Osteoblast (primary cell): ENCODE data around the gene HSD17B14. TPM values are rescaled to one million over a fixed set of nuclear protein-coding genes. Genes with fewer than 3 reads are reported as not detected.
"Not testable (repeated sequence)": the region's sequence is repeated elsewhere in the genome, so short reads cannot be mapped to it uniquely, and the experiment has no call there.

Experiments
- DNase-seq: peaks from one replicate; pipeline ENCODE4 v3.0.0; 2011; ENCODE audit warnings: low spot score, mixed read lengths; ENCODE audit not compliant: insufficient read length; ENCODE audit errors: missing footprints
- H2AFZ ChIP-seq: 2 replicates; pipeline ENCODE4 v1.6.0; 2011; ENCODE audit warnings: mild to moderate bottlenecking, low read length
- H3K27ac ChIP-seq: 2 replicates; pipeline ENCODE4 v1.5.1; 2011; ENCODE audit warnings: mild to moderate bottlenecking, low read depth, low read length, moderate library complexity
- H3K27me3 ChIP-seq: 2 replicates; pipeline ENCODE4 v1.6.0; 2012; ENCODE audit warnings: mild to moderate bottlenecking, control low read depth, inconsistent platforms, low read length, moderate library complexity; ENCODE audit not compliant: insufficient read depth
- H3K36me3 ChIP-seq: 2 replicates; pipeline ENCODE4 v1.5.1; 2011; ENCODE audit warnings: mild to moderate bottlenecking, low read length, control low read depth, moderate library complexity; ENCODE audit not compliant: insufficient read depth
- H3K4me1 ChIP-seq: 2 replicates; pipeline ENCODE4 v1.5.1; 2011; ENCODE audit warnings: mild to moderate bottlenecking, low read length, control low read depth, moderate library complexity; ENCODE audit not compliant: insufficient read depth
- H3K4me2 ChIP-seq: 2 replicates; pipeline ENCODE4 v1.6.0; 2011; ENCODE audit warnings: mild to moderate bottlenecking, low read length; ENCODE audit not compliant: insufficient read depth
- H3K4me3 ChIP-seq: fragments of 200-600 bp; sonication (generic); 3 replicates; pipeline ENCODE4 v1.5.1; 2012; ENCODE audit warnings: mild to moderate bottlenecking, low read length, inconsistent platforms; ENCODE audit not compliant: insufficient read depth
- H3K79me2 ChIP-seq: 2 replicates; pipeline ENCODE4 v1.6.0; 2012; ENCODE audit warnings: mild to moderate bottlenecking, low read length, control low read depth, inconsistent platforms; ENCODE audit not compliant: insufficient read depth
- H3K9me3 ChIP-seq: 2 replicates; pipeline ENCODE4 v1.5.1; 2011; ENCODE audit warnings: low read depth, low read length, control low read depth
- H4K20me1 ChIP-seq: 2 replicates; pipeline ENCODE4 v1.6.0; 2012; ENCODE audit warnings: mild to moderate bottlenecking, low read length, control low read depth; ENCODE audit not compliant: insufficient read depth
- total RNA-seq: library from RNA; depleted of rRNA; stranded (reverse); fragments of >200 nt; gene quantifications from 2 replicates; pipeline ENCODE4 v1.2.3, GENCODE V29; 2012
- TF ChIP-seq, protein P1 (sequence below): IDR thresholded peaks from 2 replicates; pipeline ENCODE4 v1.5.1; 2011; ENCODE audit warnings: mild to moderate bottlenecking, low read depth, low read length, moderate library complexity; ENCODE audit errors: extremely low read depth

The HSD17B14 gene
- total RNA-seq, 1 donor = 1.8 TPM

DNA sequence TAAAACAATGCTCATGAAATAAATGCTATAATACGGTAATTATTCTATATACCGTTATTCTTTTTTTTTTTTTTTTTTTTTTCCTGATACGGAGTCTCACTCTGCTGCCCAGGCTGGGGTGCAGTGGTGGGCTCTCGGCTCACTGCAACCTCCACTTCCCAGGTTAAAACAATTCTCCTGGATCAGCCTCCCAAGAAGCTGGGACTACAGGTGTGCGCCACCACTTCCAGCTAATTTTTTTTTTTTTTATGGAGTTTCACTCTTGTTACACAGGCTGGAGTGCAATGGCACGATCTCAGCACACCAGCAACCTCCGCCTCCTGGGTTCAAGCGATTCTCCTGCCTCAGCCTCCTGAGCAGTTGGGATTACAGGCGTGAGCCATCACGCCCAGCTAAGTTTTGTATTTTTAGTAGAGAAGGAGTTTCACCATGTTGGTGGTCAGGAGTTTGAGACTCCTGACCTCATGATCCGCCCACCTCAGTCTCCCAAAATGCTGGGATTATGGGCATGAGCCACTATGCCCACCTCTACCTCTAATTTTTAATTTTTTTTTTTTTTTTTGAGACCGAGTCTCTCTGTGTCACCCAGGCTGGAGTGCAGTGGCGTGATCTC lies 42.8 kb upstream of the HSD17B14 start:
- H3K4me2 ChIP-seq = no peak overlapping the region
- H3K36me3 ChIP-seq = peaks cover 36% of the 10 kb centered on the region
- no peaks in the 10 kb centered on the region for H3K9me3 ChIP-seq
- H3K79me2 ChIP-seq = peaks cover 24% of the 10 kb centered on the region
- no peak overlapping the region for H2AFZ ChIP-seq
- no peaks in the 10 kb centered on the region for H3K27me3 ChIP-seq
- H3K4me1 ChIP-seq = peaks cover 19% of the 10 kb centered on the region
- H4K20me1 ChIP-seq = peaks cover 35% of the 10 kb centered on the region
- H3K27ac ChIP-seq = peak overlapping the region; percentile 20
- H3K4me3 ChIP-seq = no peak overlapping the region
- DNase-seq = no peak
- TF ChIP-seq, protein P1, sequence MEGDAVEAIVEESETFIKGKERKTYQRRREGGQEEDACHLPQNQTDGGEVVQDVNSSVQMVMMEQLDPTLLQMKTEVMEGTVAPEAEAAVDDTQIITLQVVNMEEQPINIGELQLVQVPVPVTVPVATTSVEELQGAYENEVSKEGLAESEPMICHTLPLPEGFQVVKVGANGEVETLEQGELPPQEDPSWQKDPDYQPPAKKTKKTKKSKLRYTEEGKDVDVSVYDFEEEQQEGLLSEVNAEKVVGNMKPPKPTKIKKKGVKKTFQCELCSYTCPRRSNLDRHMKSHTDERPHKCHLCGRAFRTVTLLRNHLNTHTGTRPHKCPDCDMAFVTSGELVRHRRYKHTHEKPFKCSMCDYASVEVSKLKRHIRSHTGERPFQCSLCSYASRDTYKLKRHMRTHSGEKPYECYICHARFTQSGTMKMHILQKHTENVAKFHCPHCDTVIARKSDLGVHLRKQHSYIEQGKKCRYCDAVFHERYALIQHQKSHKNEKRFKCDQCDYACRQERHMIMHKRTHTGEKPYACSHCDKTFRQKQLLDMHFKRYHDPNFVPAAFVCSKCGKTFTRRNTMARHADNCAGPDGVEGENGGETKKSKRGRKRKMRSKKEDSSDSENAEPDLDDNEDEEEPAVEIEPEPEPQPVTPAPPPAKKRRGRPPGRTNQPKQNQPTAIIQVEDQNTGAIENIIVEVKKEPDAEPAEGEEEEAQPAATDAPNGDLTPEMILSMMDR = no peak

DNA sequence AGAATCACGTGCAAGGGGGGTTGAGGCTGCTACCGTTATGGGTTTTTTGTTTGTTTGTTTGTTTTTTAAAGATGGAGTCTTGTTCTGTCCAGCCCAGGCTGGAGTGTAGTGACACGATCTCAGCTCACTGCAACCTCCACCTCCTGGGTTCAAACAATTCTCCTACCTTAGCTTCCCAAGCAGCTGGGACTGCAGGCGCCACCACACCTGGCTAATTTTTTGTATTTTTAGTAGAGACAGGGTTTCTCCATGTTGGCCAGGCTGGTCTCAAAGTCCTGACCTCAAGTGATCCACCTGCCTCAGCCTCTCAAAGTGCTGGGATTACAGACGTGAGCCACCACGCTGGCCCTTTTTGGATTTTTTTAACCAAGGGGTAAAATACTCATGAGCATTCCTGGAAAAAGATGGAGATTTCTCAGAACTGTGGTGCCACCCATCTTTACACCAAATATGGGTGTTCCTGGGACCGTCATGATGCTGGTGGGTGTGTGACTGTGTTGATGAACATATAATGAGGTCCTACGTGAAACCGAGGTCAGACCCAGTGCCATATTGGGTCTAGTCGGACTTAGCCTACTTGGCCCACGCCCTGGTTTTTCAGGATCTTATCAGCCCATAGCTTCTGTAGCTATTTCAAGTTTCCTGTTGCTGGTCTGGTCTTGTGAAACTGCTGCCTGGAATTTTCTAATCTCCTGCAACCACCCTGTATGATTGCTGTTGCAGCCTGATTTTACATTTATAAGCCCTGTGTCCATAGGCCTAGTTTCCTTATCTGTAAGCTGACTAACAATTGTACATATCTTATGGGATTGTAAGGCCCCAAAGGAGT lies 42.1 kb upstream of the HSD17B14 start:
- Histone ChIP-seq H3K36me3 (peaks cover 43% of the 10 kb centered on the region), H2AFZ (no peak overlapping the region), H3K9me3 (no peaks in the 10 kb centered on the region), H3K4me1 (peaks cover 26% of the 10 kb centered on the region), H3K27ac (peak overlapping the region; percentile 54), H3K4me2 (no peak overlapping the region), H3K4me3 (no peak overlapping the region), H3K27me3 (no peaks in the 10 kb centered on the region), H3K79me2 (peaks cover 31% of the 10 kb centered on the region), H4K20me1 (peaks cover 43% of the 10 kb centered on the region)
- TF ChIP-seq, protein P1 = no peak
- peak; percentile 61 for DNase-seq

DNA sequence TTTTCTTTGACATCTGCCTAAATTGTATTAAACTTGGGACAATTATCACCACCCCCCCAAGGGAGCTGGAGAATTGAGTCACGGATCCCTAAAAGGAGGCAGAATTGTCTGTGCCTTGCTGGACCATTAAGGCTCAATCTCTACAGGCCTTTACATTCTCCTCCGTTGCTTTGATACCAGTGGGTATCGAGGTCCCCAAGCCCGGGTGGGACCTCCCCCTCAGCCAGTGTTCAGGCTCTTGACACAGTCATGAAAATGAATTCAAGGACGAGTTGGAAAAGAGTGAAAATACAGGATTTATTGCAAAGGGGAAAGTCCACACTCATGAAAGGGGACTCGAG lies 41.5 kb upstream of the HSD17B14 start:
- Histone ChIP-seq H3K27me3 (no peaks in the 10 kb centered on the region), H3K27ac (peak overlapping the region; percentile 54), H2AFZ (no peak overlapping the region), H3K36me3 (peaks cover 46% of the 10 kb centered on the region), H3K4me1 (peaks cover 28% of the 10 kb centered on the region), H3K9me3 (no peaks in the 10 kb centered on the region), H4K20me1 (peaks cover 48% of the 10 kb centered on the region), H3K4me2 (no peak overlapping the region), H3K79me2 (peaks cover 37% of the 10 kb centered on the region), H3K4me3 (no peak overlapping the region)
- TF ChIP-seq, protein P1 = no peak
- no peak for DNase-seq

DNA sequence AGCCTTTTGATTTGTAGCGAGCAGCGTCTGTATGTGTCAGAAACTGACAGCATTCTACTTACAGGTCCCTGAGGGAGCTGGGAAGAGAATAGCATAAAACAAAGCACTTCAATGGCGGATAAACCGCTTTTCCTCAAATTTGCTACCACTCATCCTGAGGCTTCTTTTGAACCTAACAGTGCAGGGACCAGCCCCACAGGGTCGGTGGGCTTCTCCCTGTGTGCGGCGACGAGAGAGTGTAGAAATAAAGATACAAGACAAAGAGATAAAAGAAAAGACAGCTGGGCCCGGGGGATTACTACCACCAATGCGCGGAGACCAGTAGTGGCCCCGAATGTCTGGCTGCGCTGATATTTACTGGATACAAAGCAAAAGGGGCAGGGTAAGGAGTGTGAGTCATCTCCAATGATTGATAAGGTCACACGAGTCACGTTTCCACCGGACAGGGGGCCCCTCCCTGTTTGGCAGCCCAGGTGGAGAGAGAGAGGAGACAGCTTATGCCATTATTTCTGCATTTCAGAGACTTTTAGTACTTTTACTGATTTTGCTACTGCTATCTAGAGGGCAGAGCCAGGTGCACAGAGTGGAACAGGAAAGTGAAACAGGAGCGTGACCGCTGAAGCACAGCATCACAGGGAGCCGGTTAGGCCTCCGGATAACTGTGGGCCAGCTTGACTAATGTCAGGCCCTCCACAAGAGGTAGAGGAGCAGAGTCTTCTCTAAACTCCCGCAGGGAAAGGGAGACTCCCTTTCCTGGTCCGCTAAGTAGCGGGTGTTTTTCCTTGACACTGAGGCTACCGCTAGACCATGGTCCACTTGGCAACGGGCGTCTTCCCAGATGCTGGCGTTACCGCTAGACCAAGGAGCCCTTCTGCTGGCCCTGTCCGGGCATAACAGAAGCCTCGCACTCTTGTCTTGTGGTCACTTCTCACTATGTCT lies 40.0 kb upstream of the HSD17B14 start:
- DNase-seq, H3K9me3 ChIP-seq, H3K27me3 ChIP-seq, H2AFZ ChIP-seq: not testable (repeated sequence)
- peaks cover 46% of the 10 kb centered on the region for H3K36me3 ChIP-seq
- peaks cover 28% of the 10 kb centered on the region for H3K4me1 ChIP-seq
- peaks cover 52% of the 10 kb centered on the region for H4K20me1 ChIP-seq
- peak overlapping the region; percentile 90 for H3K4me3 ChIP-seq
- peak overlapping the region; percentile 99 for H3K27ac ChIP-seq
- H3K4me2 ChIP-seq = peak overlapping the region; percentile 100
- H3K79me2 ChIP-seq = peaks cover 43% of the 10 kb centered on the region
